Measurements from ENCODE around the gene ILF2.
"Not testable (repeated sequence)": the region's sequence is repeated elsewhere in the genome, so short reads cannot be mapped to it uniquely, and the experiment has no call there.

The ILF2 gene

GRCh38 chr1:153678519-153679336, 7.9 kb upstream of the ILF2 start, which contains the start of gene NPR1:
NPR1 (plus strand) TSS chr1:153678688; CDS start chr1:153679109, 421 bp downstream.
- TF ChIP-seq POLR2A (IDR thresholded peaks at IDR 0.05; ENCODE audit: low read depth, low read length) (no peak), POLR2AphosphoS5 (IDR thresholded peaks at IDR 0.05; ENCODE audit: low read depth, low read length) (no peak), TAF1 (IDR thresholded peaks at IDR 0.05; ENCODE audit: borderline replicate concordance, low read depth, low read length) (no peak)
- DNase-seq (ENCODE audit: insufficient read length): peak; percentile 45
- peak; percentile 74 for FAIRE-seq

DNA sequence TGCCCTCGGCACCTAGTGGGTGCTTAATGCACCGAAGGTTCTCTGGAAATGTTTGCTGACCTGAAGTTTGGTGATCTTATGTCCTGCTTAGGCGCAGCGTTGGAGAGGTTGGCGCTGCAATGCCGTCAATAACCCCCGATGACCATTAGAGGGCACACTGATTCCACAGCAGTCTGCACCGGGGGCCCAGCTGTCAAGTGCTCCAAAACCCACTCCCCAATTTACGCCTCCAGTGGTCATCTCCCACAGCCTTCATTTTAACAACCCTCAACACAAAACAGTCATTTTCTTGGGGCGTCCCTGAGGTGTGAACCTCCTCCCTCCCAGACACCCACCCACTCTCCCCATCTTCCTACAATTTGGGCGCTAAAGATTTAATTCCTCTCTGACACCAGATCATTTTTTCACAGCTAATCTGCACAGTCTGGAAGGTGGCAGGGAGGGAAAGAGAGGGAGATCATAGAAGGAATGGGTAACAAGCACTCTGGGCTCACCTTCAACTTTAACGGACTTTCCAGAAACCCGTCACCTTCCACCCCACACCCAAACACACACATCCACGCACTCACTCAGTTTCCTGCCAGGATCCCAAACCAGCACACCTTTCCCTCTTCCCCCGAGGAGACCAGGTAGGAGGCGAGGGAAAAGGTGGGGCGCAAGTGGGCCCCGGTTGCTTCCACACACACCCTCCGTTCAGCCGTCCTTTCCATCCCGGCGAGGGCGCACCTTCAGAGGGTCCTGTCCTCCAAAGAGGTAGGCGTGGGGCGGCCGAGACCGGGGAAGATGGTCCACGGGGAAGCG, 7.1 kb upstream of the ILF2 start:
- TF ChIP-seq TAF1 (IDR thresholded peaks at IDR 0.05; ENCODE audit: borderline replicate concordance, low read depth, low read length) (no peak), POLR2AphosphoS5 (IDR thresholded peaks at IDR 0.05; ENCODE audit: low read depth, low read length) (no peak), POLR2A (IDR thresholded peaks at IDR 0.05; ENCODE audit: low read depth, low read length) (no peak)
- FAIRE-seq (peak; percentile 98), DNase-seq (ENCODE audit: insufficient read length) (peak; percentile 53)

- DNase-seq (ENCODE audit: insufficient read length): no peak
- TF ChIP-seq TAF1 (IDR thresholded peaks at IDR 0.05; ENCODE audit: borderline replicate concordance, low read depth, low read length) (no peak), POLR2A (IDR thresholded peaks at IDR 0.05; ENCODE audit: low read depth, low read length) (no peak), POLR2AphosphoS5 (IDR thresholded peaks at IDR 0.05; ENCODE audit: low read depth, low read length) (no peak)
- FAIRE-seq: no peak
These were observed 2.7 kb upstream of the ILF2 start for GRCh38 chr1:153673511-153673910.

- not testable (repeated sequence) for FAIRE-seq; DNase-seq (ENCODE audit: insufficient read length)
These were observed 998 bp upstream of the ILF2 start for GRCh38 chr1:153671628-153672353.

DNA sequence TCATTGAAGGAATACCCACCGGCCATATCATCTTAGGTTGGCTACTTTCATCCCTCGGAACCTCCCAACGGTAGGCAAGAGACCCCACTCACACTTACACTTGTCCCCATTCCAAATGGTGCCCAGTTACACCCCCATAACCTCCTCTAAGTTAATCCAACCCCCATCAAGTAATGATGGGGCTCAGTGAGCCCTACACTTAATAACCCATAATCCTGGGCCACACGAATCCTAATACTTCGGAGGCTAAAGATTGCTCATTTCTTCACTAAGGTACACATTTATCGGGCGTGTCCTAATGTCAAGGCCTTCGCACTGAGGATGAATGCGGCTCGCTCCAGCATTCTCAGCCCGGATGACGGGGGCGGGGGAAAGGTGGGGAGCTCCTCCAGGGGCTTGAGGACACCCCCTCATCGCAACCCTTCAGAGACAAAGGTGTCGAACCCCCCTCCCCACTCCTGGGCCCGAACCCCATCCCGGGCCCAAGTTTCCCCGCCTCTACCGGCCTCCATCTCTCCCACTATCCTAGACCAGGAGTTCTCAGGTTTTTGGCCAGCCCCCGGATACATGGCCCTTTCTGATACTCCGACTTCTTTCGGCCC, 435 bp downstream of the ILF2 start:
- no peak for FAIRE-seq
- TF ChIP-seq POLR2A (IDR thresholded peaks at IDR 0.05; ENCODE audit: low read depth, low read length): no peak
- TF ChIP-seq TAF1 (IDR thresholded peaks at IDR 0.05; ENCODE audit: borderline replicate concordance, low read depth, low read length): no peak
- no peak for TF ChIP-seq POLR2AphosphoS5 (IDR thresholded peaks at IDR 0.05; ENCODE audit: low read depth, low read length)
- DNase-seq (ENCODE audit: insufficient read length): no peak

DNA sequence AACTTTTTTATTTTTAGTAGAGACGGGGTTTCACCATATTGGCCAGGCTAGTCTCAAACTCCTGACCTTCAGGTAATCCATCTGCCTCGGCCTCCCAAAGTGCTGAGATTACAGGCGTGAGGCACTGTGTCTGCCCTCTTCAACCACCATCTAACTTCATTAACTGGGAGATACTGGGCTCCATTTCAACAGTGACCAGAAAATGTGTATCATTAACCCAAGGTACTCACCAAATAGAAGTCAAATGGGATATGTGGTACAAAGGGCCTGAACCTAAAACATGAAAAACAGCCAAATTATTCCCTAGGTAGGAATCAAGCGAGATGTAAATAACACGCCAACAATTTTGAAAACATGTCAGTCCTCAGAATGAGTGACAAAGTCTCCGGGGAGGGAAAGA, 1.2 kb downstream of the ILF2 start:
- FAIRE-seq: no peak

GRCh38 chr1:153668672-153669071, 2.1 kb downstream of the ILF2 start:
- not testable (repeated sequence) for FAIRE-seq; DNase-seq (ENCODE audit: insufficient read length)

More for the DNA sequence above, 1.2 kb downstream of the ILF2 start:
- no peak for DNase-seq (ENCODE audit: insufficient read length)
- no peak for TF ChIP-seq POLR2AphosphoS5 (IDR thresholded peaks at IDR 0.05; ENCODE audit: low read depth, low read length)
- TF ChIP-seq TAF1 (IDR thresholded peaks at IDR 0.05; ENCODE audit: borderline replicate concordance, low read depth, low read length): no peak
- TF ChIP-seq POLR2A (IDR thresholded peaks at IDR 0.05; ENCODE audit: low read depth, low read length): no peak

DNA sequence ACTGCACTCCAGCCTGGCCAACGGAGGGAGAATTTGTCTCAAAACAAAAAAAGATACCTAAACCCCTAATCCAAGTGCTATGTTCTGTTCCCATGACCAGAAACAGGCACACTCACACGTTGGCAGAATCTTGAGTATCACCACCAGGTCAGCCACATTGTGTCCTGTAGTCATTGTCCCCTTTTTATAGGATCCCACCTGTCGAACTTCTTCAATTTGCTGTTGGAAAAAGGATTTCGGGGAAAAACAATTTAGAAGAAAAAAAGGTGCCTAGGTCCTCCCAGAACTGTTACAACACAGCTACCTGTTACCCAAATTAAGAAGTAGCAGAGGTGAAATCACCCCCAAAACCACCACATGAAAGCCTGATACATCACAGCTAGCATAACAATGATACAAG, 3.4 kb downstream of the ILF2 start:
- DNase-seq (ENCODE audit: insufficient read length) (no peak), FAIRE-seq (no peak)
- TF ChIP-seq POLR2A (IDR thresholded peaks at IDR 0.05; ENCODE audit: low read depth, low read length): no peak
- no peak for TF ChIP-seq POLR2AphosphoS5 (IDR thresholded peaks at IDR 0.05; ENCODE audit: low read depth, low read length)
- no peak for TF ChIP-seq TAF1 (IDR thresholded peaks at IDR 0.05; ENCODE audit: borderline replicate concordance, low read depth, low read length)

DNA sequence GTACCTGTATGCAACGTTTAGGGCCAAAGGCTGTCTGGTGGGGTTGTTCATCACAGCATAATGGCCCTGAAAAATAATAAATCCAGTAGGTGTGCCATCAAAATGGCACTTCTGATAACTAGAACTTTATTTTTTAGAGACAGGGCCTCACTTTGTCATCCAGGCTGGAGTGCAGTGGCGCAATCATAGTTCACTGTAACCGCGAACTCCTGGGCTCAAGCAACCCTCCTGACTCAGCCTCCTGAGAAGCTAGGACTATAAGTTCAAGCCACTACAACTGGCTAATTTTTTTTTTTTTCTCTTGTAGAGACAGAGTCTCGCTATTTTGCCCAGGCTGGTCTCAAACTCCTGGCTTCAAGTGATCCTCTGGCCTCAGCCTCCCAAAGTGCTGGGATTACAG, 7.6 kb downstream of the ILF2 start:
- TF ChIP-seq POLR2A (IDR thresholded peaks at IDR 0.05; ENCODE audit: low read depth, low read length) (no peak), TAF1 (IDR thresholded peaks at IDR 0.05; ENCODE audit: borderline replicate concordance, low read depth, low read length) (no peak), POLR2AphosphoS5 (IDR thresholded peaks at IDR 0.05; ENCODE audit: low read depth, low read length) (no peak)
- DNase-seq (ENCODE audit: insufficient read length): no peak
- FAIRE-seq: no peak

- DNase-seq (ENCODE audit: insufficient read length) (no peak), FAIRE-seq (no peak)
- TF ChIP-seq POLR2A (IDR thresholded peaks at IDR 0.05; ENCODE audit: low read depth, low read length) (no peak; the same call in 1 of the 2 replicates), TAF1 (IDR thresholded peaks at IDR 0.05; ENCODE audit: borderline replicate concordance, low read depth, low read length) (no peak), POLR2AphosphoS5 (IDR thresholded peaks at IDR 0.05; ENCODE audit: low read depth, low read length) (no peak)
These were observed 8.5 kb downstream of the ILF2 start for GRCh38 chr1:153662269-153662668.

DNA sequence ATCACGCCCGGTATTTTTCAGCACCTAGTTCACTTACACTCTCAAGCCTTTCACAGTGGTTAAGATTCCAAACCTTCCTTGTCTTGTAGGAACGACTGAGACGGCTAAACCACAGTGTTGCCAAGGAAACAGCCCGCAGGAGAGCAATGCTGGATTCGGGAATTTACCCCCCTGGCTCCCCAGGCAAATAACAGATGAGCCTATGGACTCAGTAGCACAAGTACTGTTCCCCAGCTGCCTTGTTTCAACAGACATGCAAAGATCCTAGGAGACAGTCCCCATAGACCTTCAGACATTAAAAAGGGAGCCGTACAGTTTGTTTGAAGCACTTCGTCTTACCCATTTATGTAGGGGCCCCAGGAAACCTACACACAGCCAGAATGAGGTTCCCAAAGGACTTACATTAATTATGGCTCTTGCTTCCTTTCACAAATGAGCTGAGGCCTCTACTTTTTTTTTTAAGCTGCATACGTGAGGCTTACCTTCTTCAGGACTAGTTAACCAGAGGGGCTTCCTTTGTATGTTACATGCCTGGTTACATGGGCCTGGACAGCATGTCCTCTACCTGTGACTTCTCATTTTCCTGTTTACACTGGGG, 9.6 kb downstream of the ILF2 start:
- FAIRE-seq (no peak), DNase-seq (ENCODE audit: insufficient read length) (no peak)
- TF ChIP-seq POLR2A (IDR thresholded peaks at IDR 0.05; ENCODE audit: low read depth, low read length) (no peak; the same call in none of the 2 replicates), TAF1 (IDR thresholded peaks at IDR 0.05; ENCODE audit: borderline replicate concordance, low read depth, low read length) (no peak), POLR2AphosphoS5 (IDR thresholded peaks at IDR 0.05; ENCODE audit: low read depth, low read length) (peak; percentile 85)

All from GM12892 (cell line).